ENCODE measurements around the gene PLPPR3.

- TF ChIP-seq CTCF (IDR thresholded peaks at IDR 0.05): no peak
- TF ChIP-seq POLR2A (IDR thresholded peaks at IDR 0.05): no peak
These were observed 38.7 kb downstream of the PLPPR3 start for GRCh38 chr19:782878-783668.
